K562 (cell line): ENCODE data around the gene ELOVL1.

ENCODE experiments used
- JUN ChIP-seq, 2 experiments: sonication (generic) in 1 of 2; formaldehyde crosslinking in 1 of 2; IDR thresholded peaks; 2 replicates each; pipeline versions ENCODE4 v1.6.1 to v1.8.0; 2012 to 2022; ENCODE audit warnings: borderline replicate concordance in 2 of 2, mild to moderate bottlenecking in 2 of 2, improper control_type of control experiment in 1 of 2, low read depth in 1 of 2, low read length in 1 of 2, missing genetic modification reagents in 1 of 2
- KAT7 ChIP-seq: sonication (generic); formaldehyde crosslinking; IDR thresholded peaks from 2 replicates; pipeline ENCODE4 v1.8.0; 2022; ENCODE audit warnings: missing genetic modification reagents, mild to moderate bottlenecking, borderline replicate concordance
- MAX ChIP-seq: sonication (generic); formaldehyde crosslinking; IDR thresholded peaks from 2 replicates; pipeline ENCODE4 v1.9.0; 2022; ENCODE audit warnings: mild to moderate bottlenecking, missing genetic modification reagents
- POLR2AphosphoS5 ChIP-seq: IDR thresholded peaks from 2 replicates; pipeline ENCODE4 v1.6.1; 2011; ENCODE audit warnings: mild to moderate bottlenecking, low read depth, low read length, moderate library complexity; ENCODE audit not compliant: control insufficient read depth, insufficient read depth
- TARDBP ChIP-seq: fragments of 450-650 bp; IDR thresholded peaks from 2 replicates; pipeline ENCODE4 v1.6.1; 2016
- USF2 ChIP-seq: sonication (generic); formaldehyde crosslinking; IDR thresholded peaks from 2 replicates; pipeline ENCODE4 v1.5.0; 2020; ENCODE audit warnings: missing genetic modification reagents
- ZNF274 ChIP-seq: IDR thresholded peaks from 2 replicates; pipeline ENCODE4 v1.6.1; 2011; ENCODE audit warnings: low read depth, mild to moderate bottlenecking, low read length, moderate library complexity, borderline replicate concordance

GRCh38 chr1:43404353-43404752 is 36.5 kb upstream of the ELOVL1 start:
- TF ChIP-seq USF2 (CRISPR knock-in tag) (no peak), POLR2AphosphoS5 (no peak), ZNF274 (no peak), MAX (no peak), JUN (IDR thresholded peaks at IDR 0.05; ENCODE audit: borderline replicate concordance, low read depth, low read length) (no peak), JUN (CRISPR knock-in tag; IDR thresholded peaks at IDR 0.05; ENCODE audit: borderline replicate concordance) (no peak), TARDBP (no peak), KAT7 (CRISPR knock-in tag) (no peak)
